Neural progenitor cell (in vitro differentiated cells): ENCODE results near the gene PLEKHM1. TPM values are rescaled to one million over a fixed set of nuclear protein-coding genes. Genes with fewer than 3 reads are reported as not detected.

ENCODE experiments used
- DNase-seq: peaks from one replicate; pipeline ENCODE4 v3.0.0-alpha.2; 2016; ENCODE audit warnings: low spot score
- H2AFZ ChIP-seq: fragments of 200-600 bp; sonication (generic); replicated peaks from 2 replicates; pipeline ENCODE4 v1.6.1; 2016; ENCODE audit warnings: antibody characterized with exemption
- H3F3A ChIP-seq: fragments of 200-600 bp; sonication (generic); 2 replicates; pipeline ENCODE4 v1.6.1; 2016; ENCODE audit warnings: antibody characterized with exemption, low read depth
- H3K27ac ChIP-seq: fragments of 200-600 bp; sonication (generic); 2 replicates; pipeline ENCODE4 v1.5.1; 2016; ENCODE audit warnings: mild to moderate bottlenecking
- H3K27me3 ChIP-seq: fragments of 200-600 bp; sonication (generic); 2 replicates; pipeline ENCODE4 v1.6.1; 2016; ENCODE audit warnings: mild to moderate bottlenecking, moderate library complexity
- H3K36me3 ChIP-seq: fragments of 200-600 bp; sonication (generic); 2 replicates; pipeline ENCODE4 v1.5.1; 2016
- H3K4me1 ChIP-seq: fragments of 200-600 bp; sonication (generic); 2 replicates; pipeline ENCODE4 v1.6.1; 2016; ENCODE audit warnings: mixed run types
- H3K4me2 ChIP-seq: fragments of 200-600 bp; sonication (generic); 2 replicates; pipeline ENCODE4 v1.6.1; 2016
- H3K4me3 ChIP-seq: fragments of 200-600 bp; sonication (generic); 2 replicates; pipeline ENCODE4 v1.5.1; 2016
- H3K79me2 ChIP-seq: fragments of 200-600 bp; sonication (generic); 2 replicates; pipeline ENCODE4 v1.6.1; 2016; ENCODE audit warnings: low read depth
- H3K9ac ChIP-seq: fragments of 200-600 bp; sonication (generic); 2 replicates; pipeline ENCODE4 v1.6.1; 2016
- H3K9me3 ChIP-seq: fragments of 200-600 bp; sonication (generic); 2 replicates; pipeline ENCODE4 v1.5.1; 2016; ENCODE audit warnings: low read depth
- H4K20me1 ChIP-seq: fragments of 200-600 bp; sonication (generic); 2 replicates; pipeline ENCODE4 v1.6.1; 2016; ENCODE audit warnings: low read depth
- H3K27ac Mint-ChIP-seq: 3 replicates; pipeline ENCODE4 v1.8.0; 2021; ENCODE audit warnings: mixed read lengths
- H3K27me3 Mint-ChIP-seq: 2 replicates; pipeline ENCODE4 v1.8.0; 2022; ENCODE audit warnings: low read depth, mild to moderate bottlenecking, inconsistent platforms, moderate library complexity, mixed read lengths; ENCODE audit not compliant: insufficient read depth
- H3K36me3 Mint-ChIP-seq: 3 replicates; pipeline ENCODE4 v1.8.0; 2021; ENCODE audit warnings: mixed read lengths
- H3K4me1 Mint-ChIP-seq: 3 replicates; pipeline ENCODE4 v1.8.0; 2021; ENCODE audit warnings: mixed read lengths
- H3K4me3 Mint-ChIP-seq: 3 replicates; pipeline ENCODE4 v1.8.0; 2021; ENCODE audit warnings: mild to moderate bottlenecking, moderate library complexity, mixed read lengths
- H3K9me3 Mint-ChIP-seq: 3 replicates; pipeline ENCODE4 v1.8.0; 2020; ENCODE audit warnings: mixed read lengths
- CTCF ChIP-seq: fragments of 200-600 bp; sonication (generic); IDR thresholded peaks from 2 replicates; pipeline ENCODE4 v1.5.1; 2017; ENCODE audit warnings: antibody characterized with exemption, mild to moderate bottlenecking
- EZH2 ChIP-seq: fragments of 200-600 bp; sonication (generic); IDR thresholded peaks from 2 replicates; pipeline ENCODE4 v1.6.1; 2017; ENCODE audit warnings: antibody characterized with exemption, mild to moderate bottlenecking, moderate library complexity
- EZH2phosphoT487 ChIP-seq: fragments of 200-600 bp; sonication (generic); IDR thresholded peaks from 2 replicates; pipeline ENCODE4 v1.6.1; 2017; ENCODE audit warnings: antibody characterized with exemption
- total RNA-seq: library from RNA; depleted of rRNA; stranded (reverse); fragments of >200 nt; gene quantifications from 2 replicates; pipeline ENCODE4 v1.2.3, GENCODE V29; 2015; ENCODE audit warnings: low replicate concordance

The PLEKHM1 gene
- total RNA-seq, 1 donor from 2014 or later, result 7.0 TPM

- no peak for DNase-seq
- Mint-ChIP-seq H3K4me1 (peaks cover 12% of the 10 kb centered on the region), H3K9me3 (no peaks in the 10 kb centered on the region), H3K4me3 (no peak overlapping the region), H3K27ac (no peak overlapping the region), H3K36me3 (no peaks in the 10 kb centered on the region), H3K27me3 (peaks cover 3% of the 10 kb centered on the region)
- TF ChIP-seq EZH2phosphoT487, result no peak
- no peak for TF ChIP-seq CTCF
- no peak for TF ChIP-seq EZH2
- no peak overlapping the region for H3K4me2 ChIP-seq
- no peaks in the 10 kb centered on the region for H3K27me3 ChIP-seq
- no peaks in the 10 kb centered on the region for H4K20me1 ChIP-seq
- no peak overlapping the region for H3K9ac ChIP-seq
- H3K79me2 ChIP-seq, result no peaks in the 10 kb centered on the region
- H3K27ac ChIP-seq, result no peak overlapping the region
- H3F3A ChIP-seq, result no peaks in the 10 kb centered on the region
- H3K4me3 ChIP-seq, result no peak overlapping the region
- no peaks in the 10 kb centered on the region for H3K9me3 ChIP-seq
- H2AFZ ChIP-seq, result no peak overlapping the region
- H3K36me3 ChIP-seq, result no peaks in the 10 kb centered on the region
- H3K4me1 ChIP-seq, result no peaks in the 10 kb centered on the region
Observed at GRCh38 chr17:45389354-45389753, 101.2 kb downstream of the PLEKHM1 start.

- Histone ChIP-seq H4K20me1 (no peaks in the 10 kb centered on the region), H3K4me1 (no peaks in the 10 kb centered on the region), H3K27ac (no peak overlapping the region), H3K9ac (no peak overlapping the region), H3K4me3 (no peak overlapping the region), H3K36me3 (no peaks in the 10 kb centered on the region), H2AFZ (no peak overlapping the region), H3F3A (no peaks in the 10 kb centered on the region), H3K4me2 (no peak overlapping the region), H3K79me2 (no peaks in the 10 kb centered on the region), H3K27me3 (no peaks in the 10 kb centered on the region), H3K9me3 (no peaks in the 10 kb centered on the region)
- no peak for DNase-seq
- Mint-ChIP-seq H3K36me3 (no peaks in the 10 kb centered on the region), H3K27me3 (peaks cover 5% of the 10 kb centered on the region), H3K9me3 (no peaks in the 10 kb centered on the region), H3K4me3 (peak overlapping the region; percentile 34), H3K27ac (peak overlapping the region; percentile 3), H3K4me1 (peaks cover 15% of the 10 kb centered on the region)
- TF ChIP-seq EZH2, result no peak
- no peak for TF ChIP-seq CTCF
- TF ChIP-seq EZH2phosphoT487, result no peak
Observed at GRCh38 chr17:45388604-45389325, 101.8 kb downstream of the PLEKHM1 start.

GRCh38 chr17:45387739-45388138, 102.8 kb downstream of the PLEKHM1 start:
- Mint-ChIP-seq H3K36me3 (no peaks in the 10 kb centered on the region), H3K4me3 (no peak overlapping the region), H3K4me1 (peaks cover 15% of the 10 kb centered on the region), H3K27ac (no peak overlapping the region), H3K9me3 (no peaks in the 10 kb centered on the region), H3K27me3 (peaks cover 5% of the 10 kb centered on the region)
- Histone ChIP-seq H2AFZ (no peak overlapping the region), H4K20me1 (no peaks in the 10 kb centered on the region), H3K27ac (no peak overlapping the region), H3K9ac (no peak overlapping the region), H3K36me3 (no peaks in the 10 kb centered on the region), H3K4me1 (no peaks in the 10 kb centered on the region), H3K79me2 (no peaks in the 10 kb centered on the region), H3K4me2 (no peak overlapping the region), H3K9me3 (no peaks in the 10 kb centered on the region), H3K27me3 (no peaks in the 10 kb centered on the region), H3K4me3 (no peak overlapping the region), H3F3A (no peaks in the 10 kb centered on the region)
- DNase-seq, result no peak
- TF ChIP-seq CTCF, result no peak
